K562 (cell line): Measurements from ENCODE around the gene OFD1. TPM values are rescaled to one million over a fixed set of nuclear protein-coding genes. Genes with fewer than 3 reads are reported as not detected.

ENCODE experiments used
- ATAC-seq: fragments of 200-7000 bp; cut with Tn5 transposase; 3 replicates; pipeline ENCODE4 v1.9.1; 2020; ENCODE audit warnings: moderate library complexity
- BruUV-seq: library from RNA; stranded (reverse); fragments of 400-500 nt; replicated peaks from 2 replicates; lab custom pipeline; 2021; lab: Mats Ljungman, UMichigan
- CTCF ChIA-PET: fragments of 300-600 bp; formaldehyde crosslinking; extraction: SDS; loops from one replicate; lab custom pipeline; 2021; ENCODE audit warnings: low intra/inter-chr PET ratio; lab: Yijun Ruan, JAX
- POLR2A ChIA-PET: fragments of 300-600, 350-650 bp; sonication (Branson Sonifier 250); formaldehyde crosslinking; extraction: SDS; loops from one replicate; lab custom pipeline; 2021; ENCODE audit warnings: antibody characterized with exemption, inconsistent platforms; lab: Yijun Ruan, JAX
- DNase-seq, 4 experiments: peaks; one replicate each; pipeline versions ENCODE4 v3.0.0 to v3.0.0-alpha.2; 2011 to 2018; ENCODE audit warnings: low spot score in 3 of 4, mixed read lengths in 3 of 4; ENCODE audit errors: extremely low read depth in 1 of 4
- FAIRE-seq: peaks from 2 replicates; lab custom pipeline; 2011; peaks lifted over from hg19 to GRCh38; lab: Jason Lieb, UNC
- H2AFZ ChIP-seq: 2 replicates; pipeline ENCODE4 v1.6.0; 2011; ENCODE audit warnings: low read depth, low read length, control low read depth, inconsistent platforms
- H3K27ac ChIP-seq: fragments of 200-600 bp; 3 replicates; pipeline ENCODE4 v1.8.0; 2011; ENCODE audit warnings: low read depth, mild to moderate bottlenecking, control low read depth, inconsistent platforms, low read length, moderate library complexity, mixed read lengths; ENCODE audit errors: extremely low read depth
- H3K27me3 ChIP-seq, 2 experiments: fragments of 300-600 bp in 1 of 2; 2 replicates in 1 of 2; 3 replicates in 1 of 2; pipeline versions ENCODE4 v1.6.0 to v1.8.0; 2011; ENCODE audit warnings: inconsistent platforms in 2 of 2, low read length in 2 of 2, mild to moderate bottlenecking in 1 of 2, mixed read lengths in 1 of 2, moderate library complexity in 1 of 2; ENCODE audit not compliant: control insufficient read depth in 2 of 2, insufficient read depth in 2 of 2
- H3K36me3 ChIP-seq: fragments of 300-600 bp; 3 replicates; pipeline ENCODE4 v1.8.0; 2011; ENCODE audit warnings: mild to moderate bottlenecking, low read length, inconsistent platforms; ENCODE audit not compliant: control insufficient read depth, insufficient read depth
- H3K4me1 ChIP-seq, 2 experiments: fragments of 200-600 bp in 1 of 2; replicated peaks in 1 of 2; 2 replicates in 1 of 2; 3 replicates in 1 of 2; pipeline versions ENCODE4 v1.5.1 to v1.8.0; 2011; ENCODE audit warnings: inconsistent platforms in 2 of 2, low read length in 2 of 2, mild to moderate bottlenecking in 1 of 2, mixed read lengths in 1 of 2, moderate library complexity in 1 of 2; ENCODE audit not compliant: control insufficient read depth in 2 of 2, insufficient read depth in 2 of 2
- H3K4me2 ChIP-seq: 2 replicates; pipeline ENCODE4 v1.6.1; 2011; ENCODE audit warnings: low read length, control low read depth, inconsistent platforms, mixed read lengths; ENCODE audit not compliant: insufficient read depth
- H3K4me3 ChIP-seq: fragments of 200-600 bp; sonication (generic), shearing (Covaris generic); 2 replicates; pipeline ENCODE4 v1.5.1; 2016; ENCODE audit warnings: control low read depth, inconsistent platforms
- H3K79me2 ChIP-seq: fragments of 200-600 bp; 3 replicates; pipeline ENCODE4 v1.8.0; 2011; ENCODE audit warnings: low read length, inconsistent platforms; ENCODE audit not compliant: control insufficient read depth, insufficient read depth
- H3K9ac ChIP-seq, 2 experiments: 2 replicates each; pipeline versions ENCODE4 v1.6.0 to v1.6.1; 2011; ENCODE audit warnings: low read depth in 2 of 2, low read length in 2 of 2, control low read depth in 1 of 2, inconsistent platforms in 1 of 2, mild to moderate bottlenecking in 1 of 2, mixed read lengths in 1 of 2; ENCODE audit not compliant: insufficient read depth in 1 of 2
- H3K9me1 ChIP-seq: one replicate; pipeline ENCODE4 v1.6.0; 2011; ENCODE audit warnings: inconsistent platforms, mild to moderate bottlenecking, low read length, moderate library complexity; ENCODE audit not compliant: control insufficient read depth, insufficient read depth
- H3K9me3 ChIP-seq: replicated peaks from 2 replicates; pipeline ENCODE4 v1.5.1; 2011; ENCODE audit warnings: low read depth, low read length, inconsistent platforms; ENCODE audit not compliant: control insufficient read depth, insufficient read depth
- H4K20me1 ChIP-seq: replicated peaks from 2 replicates; pipeline ENCODE4 v1.6.1; 2011; ENCODE audit warnings: low read length, inconsistent platforms, mixed read lengths; ENCODE audit not compliant: control insufficient read depth, insufficient read depth
- C11orf30 ChIP-seq: fragments of 450-650 bp; IDR thresholded peaks from 2 replicates; pipeline ENCODE4 v1.6.1; 2016; ENCODE audit warnings: low read depth, mild to moderate bottlenecking
- COPS2 ChIP-seq: fragments of 450-650 bp; conservative IDR thresholded peaks from 2 replicates; pipeline ENCODE4 v1.6.1; 2016; ENCODE audit warnings: mild to moderate bottlenecking, moderate library complexity
- FOSL1 ChIP-seq: fragments of 200-800 bp; sonication (Bioruptor generic); conservative IDR thresholded peaks from 2 replicates; pipeline ENCODE4 v1.6.1; 2016; ENCODE audit warnings: missing genetic modification characterization, missing compliant biosample characterization
- FOXA3 ChIP-seq, 2 experiments: fragments of 450-650 bp in 1 of 2; sonication (generic) in 1 of 2; formaldehyde crosslinking; IDR thresholded peaks in 1 of 2; conservative IDR thresholded peaks in 1 of 2; 2 replicates each; pipeline versions ENCODE4 v1.4.0 to v1.8.0; 2020 to 2022; ENCODE audit warnings: mild to moderate bottlenecking in 2 of 2, missing genetic modification reagents in 1 of 2
- HDAC6 ChIP-seq: IDR thresholded peaks from 2 replicates; pipeline ENCODE4 v1.6.1; 2012; ENCODE audit warnings: low read depth, mild to moderate bottlenecking, control low read depth, inconsistent platforms, low read length, moderate library complexity
- KDM1A ChIP-seq, 2 experiments: fragments of 450-650 bp; IDR thresholded peaks; 2 replicates each; pipeline ENCODE4 v1.6.1; 2016; ENCODE audit warnings: mild to moderate bottlenecking in 2 of 2
- LEF1 ChIP-seq: fragments of 450-650 bp; IDR thresholded peaks from 2 replicates; pipeline ENCODE4 v1.6.1; 2016; ENCODE audit warnings: mild to moderate bottlenecking
- NFIX ChIP-seq: fragments of 250-450 bp; sonication (Bioruptor Pico); IDR thresholded peaks from 2 replicates; pipeline ENCODE4 v1.4.0; 2020; ENCODE audit warnings: low read depth, mild to moderate bottlenecking, moderate library complexity
- OTX1 ChIP-seq: fragments of 450-650 bp; formaldehyde crosslinking; IDR thresholded peaks from 2 replicates; pipeline ENCODE4 v1.4.0; 2022; ENCODE audit warnings: mild to moderate bottlenecking
- SMAD4 ChIP-seq: fragments of 250-450 bp; sonication (Bioruptor Pico); conservative IDR thresholded peaks from 2 replicates; pipeline ENCODE4 v1.8.0; 2021; ENCODE audit warnings: inconsistent platforms, mild to moderate bottlenecking, moderate library complexity
- SMARCE1 ChIP-seq: fragments of 450-650 bp; IDR thresholded peaks from 2 replicates; pipeline ENCODE4 v1.7.1; 2016; ENCODE audit warnings: mild to moderate bottlenecking
- STAG1 ChIP-seq: sonication (generic); formaldehyde crosslinking; IDR thresholded peaks from 2 replicates; pipeline ENCODE4 v1.5.0; 2020; ENCODE audit warnings: missing genetic modification reagents, borderline replicate concordance
- TCF3 ChIP-seq: sonication (generic); formaldehyde crosslinking; IDR thresholded peaks from 2 replicates; pipeline ENCODE4 v1.4.0; 2020; ENCODE audit warnings: mild to moderate bottlenecking, missing genetic modification reagents
- TFAM ChIP-seq: fragments of 250-450 bp; sonication (Bioruptor Pico); conservative IDR thresholded peaks from 2 replicates; pipeline ENCODE4 v1.5.0; 2021; ENCODE audit warnings: mild to moderate bottlenecking, moderate library complexity
- TRIM24 ChIP-seq, 2 experiments: fragments of 450-650 bp; IDR thresholded peaks; 2 replicates each; pipeline ENCODE4 v1.6.1; 2016
- VEZF1 ChIP-seq: fragments of 200-800 bp; sonication (Bioruptor generic); IDR thresholded peaks from 2 replicates; pipeline ENCODE4 v1.6.1; 2017; ENCODE audit warnings: missing genetic modification characterization, missing compliant biosample characterization
- ZBED1 ChIP-seq: IDR thresholded peaks from 2 replicates; pipeline ENCODE4 v1.6.1; 2014
- ZBTB12 ChIP-seq: fragments of 250-450 bp; sonication (Bioruptor Pico); IDR thresholded peaks from 2 replicates; pipeline ENCODE4 v1.4.0; 2020
- ZNF133 ChIP-seq: fragments of 250-450 bp; sonication (Bioruptor Pico); IDR thresholded peaks from 2 replicates; pipeline ENCODE4 v1.4.0; 2020; ENCODE audit warnings: mild to moderate bottlenecking
- ZNF324 ChIP-seq: fragments of 250-450 bp; sonication (Bioruptor Pico); IDR thresholded peaks from 2 replicates; pipeline ENCODE4 v1.4.0; 2020; ENCODE audit warnings: mild to moderate bottlenecking
- ZNF583 ChIP-seq: fragments of 250-450 bp; sonication (Bioruptor Pico); IDR thresholded peaks from 2 replicates; pipeline ENCODE4 v1.4.0; 2020
- WGBS: fragments of 100-300 bp; shearing (Covaris generic); methylation state at CpG from one replicate; pipeline ENCODE4 v1.1.6; 2016; ENCODE audit warnings: low coverage, mixed read lengths; ENCODE audit not compliant: insufficient coverage; ENCODE audit errors: missing lambda C conversion rate; 5-methylcytosine and 5-hydroxymethylcytosine counted together
- in situ Hi-C: fragments of 300-500 bp; cut with MboI; formaldehyde crosslinking; loops from 4 replicates; pipeline ENCODE4 v1.15.0; 2018; ENCODE audit warnings: inconsistent platforms, mixed read lengths
- intact Hi-C: fragments of 100-400 bp; cut with micrococcal nuclease; formaldehyde crosslinking; loops from 2 replicates; pipeline ENCODE4 v1.14.2; 2022
- polyA plus RNA-seq, 8 experiments: library from polyadenylated mRNA; depleted of rRNA in 4 of 8; stranded (reverse) in 5 of 8; unstranded in 3 of 8; fragments of >200 nt; fragmentation: Nextera tagmentation in 2 of 8; fragmentation: Illumina TruSeq in 1 of 8; extraction: Ambion mirVana in 2 of 8; extraction: Trizol in 1 of 8; gene quantifications; 2 replicates each; pipeline versions ENCODE4 v1.2.1 to v1.2.3, GENCODE V29; 2011 to 2014; ENCODE audit warnings: inconsistent platforms in 1 of 8, missing spikeins in 1 of 8
- total RNA-seq, 7 experiments: library from RNA; depleted of rRNA in 6 of 7; stranded (reverse); fragments of >200 nt in 6 of 7; fragmentation: Illumina TruSeq in 2 of 7; extraction: Trizol in 2 of 7; gene quantifications; 2 replicates each; pipeline versions ENCODE4 v1.2.1 to v1.2.3, GENCODE V29; 2011 to 2021; ENCODE audit warnings: low replicate concordance in 1 of 7
- TF ChIP-seq, protein P1 (sequence below): fragments of 450-650 bp; formaldehyde crosslinking; IDR thresholded peaks from 2 replicates; pipeline ENCODE4 v1.4.0; 2022; ENCODE audit warnings: mild to moderate bottlenecking, moderate library complexity

OFD1 gene
- total and polyA plus RNA-seq, 9 of the 15 experiments (the other 6 are each of a cell fraction or from before 2014, with no cell fraction given), result 22.0 to 49.1 (median 30.2) TPM

GRCh38 chrX:13699183-13699826 is 35.2 kb upstream of the OFD1 start:
- peak overlapping the region; percentile 24; the same call in 2 of the 3 replicates for H3K27ac ChIP-seq
- no peaks in the 10 kb centered on the region for H3K27me3 ChIP-seq
- no peaks in the 10 kb centered on the region for H3K9me1 ChIP-seq
- intact Hi-C loops, result loop anchor here (5.0 kb wide), 1 partner anchor 33 kb away; the partner anchor contains the start of genes OFD1 and TRAPPC2
- peaks cover 19% of the 10 kb centered on the region; the same call in 2 of the 3 replicates for H3K36me3 ChIP-seq
- in situ Hi-C loops, result no loop called here
- DNase-seq (peak; percentile 28 to 81 (median 60)), FAIRE-seq (peak; percentile 84), ATAC-seq (peak; percentile 91)
- no peaks in the 10 kb centered on the region for H3K9me3 ChIP-seq
- peaks cover 95% of the 10 kb centered on the region for H3K79me2 ChIP-seq
- POLR2A ChIA-PET, result interaction anchor here (0.9 to 1.5 kb wide), 5 partner anchors 10 to 35 kb away, joined by 3 to 6 read pairs (median 4); partner anchors contain the start of genes OFD1 and TRAPPC2
- CTCF ChIA-PET, result no interaction called here
- H3K4me3 ChIP-seq, result no peak overlapping the region
- no peak overlapping the region for H2AFZ ChIP-seq
- H3K4me2 ChIP-seq, result peak overlapping the region; percentile 14; the same call in 1 of the 2 replicates
- WGBS, result 25% methylated on average over 6 of the region's 7 CpGs
- peaks cover 4 to 47% of the 10 kb centered on the region in 2 experiments for H3K4me1 ChIP-seq
- no peak overlapping the region for H3K9ac ChIP-seq
- no TSS peak for BruUV-seq
- H4K20me1 ChIP-seq, result peaks cover 17% of the 10 kb centered on the region; the same call in 1 of the 2 replicates
- TF ChIP-seq KDM1A (IDR thresholded peaks at IDR 0.05) (peak; percentile 10 to 48; a peak in 1 of 4 replicates), ZBED1 (no peak), ZBTB12 (CRISPR knock-in tag) (no peak), ZNF324 (CRISPR knock-in tag) (no peak), FOSL1 (tag) (peak; percentile 69), FOXA3 (CRISPR knock-in tag; conservative IDR thresholded peaks at IDR 0.05 in 1 of 2, IDR thresholded peaks at IDR 0.05 in 1 of 2) (no peak), C11orf30 (peak; percentile 15; the same call in 1 of the 2 replicates), TRIM24 (IDR thresholded peaks at IDR 0.05) (no peak), OTX1 (CRISPR knock-in tag) (no peak), ZNF133 (CRISPR knock-in tag) (no peak), HDAC6 (no peak), LEF1 (no peak), COPS2 (no peak), VEZF1 (CRISPR knock-in tag) (peak; percentile 59), STAG1 (CRISPR knock-in tag) (no peak), SMAD4 (no peak), ZNF583 (CRISPR knock-in tag) (no peak), TCF3 (CRISPR knock-in tag) (no peak), TFAM (CRISPR knock-in tag) (no peak), SMARCE1 (peak; percentile 59), NFIX (CRISPR knock-in tag) (no peak)
- TF ChIP-seq, protein P1, sequence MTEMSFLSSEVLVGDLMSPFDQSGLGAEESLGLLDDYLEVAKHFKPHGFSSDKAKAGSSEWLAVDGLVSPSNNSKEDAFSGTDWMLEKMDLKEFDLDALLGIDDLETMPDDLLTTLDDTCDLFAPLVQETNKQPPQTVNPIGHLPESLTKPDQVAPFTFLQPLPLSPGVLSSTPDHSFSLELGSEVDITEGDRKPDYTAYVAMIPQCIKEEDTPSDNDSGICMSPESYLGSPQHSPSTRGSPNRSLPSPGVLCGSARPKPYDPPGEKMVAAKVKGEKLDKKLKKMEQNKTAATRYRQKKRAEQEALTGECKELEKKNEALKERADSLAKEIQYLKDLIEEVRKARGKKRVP (CRISPR knock-in tag), result no peak
